H1 (cell line): Measurements from ENCODE around the gene RAPGEF1. TPM values are rescaled to one million over a fixed set of nuclear protein-coding genes. Genes with fewer than 3 reads are reported as not detected.

Experiments
- CTCF ChIA-PET: fragments of 300-600 bp; sonication (Branson Sonifier 250); formaldehyde crosslinking; loops from one replicate; lab custom pipeline; 2021; ENCODE audit not compliant: partially characterized antibody; lab: Charles Lee
- POLR2A ChIA-PET: fragments of 300-600 bp; sonication (Branson Sonifier 250); formaldehyde crosslinking; loops from one replicate; lab custom pipeline; 2021; ENCODE audit warnings: inconsistent platforms; ENCODE audit not compliant: partially characterized antibody; lab: Charles Lee
- DNase-seq, 2 experiments: peaks; one replicate each; pipeline versions ENCODE4 v3.0.0 to v3.0.0-alpha.2; 2010 to 2022; ENCODE audit warnings: low spot score in 2 of 2, low read depth in 1 of 2, mixed read lengths in 1 of 2
- FAIRE-seq: peaks from 2 replicates; lab custom pipeline; 2011; peaks lifted over from hg19 to GRCh38; lab: Jason Lieb, UNC
- H2AFZ ChIP-seq: 2 replicates; pipeline ENCODE4 v1.8.1; 2012; ENCODE audit warnings: low read length, inconsistent platforms
- H2AK5ac ChIP-seq: 2 replicates; pipeline ENCODE4 v1.6.1; 2013; ENCODE audit warnings: low read depth, low read length
- H2BK120ac ChIP-seq: replicated peaks from 2 replicates; pipeline ENCODE3; 2013; ENCODE audit warnings: low read depth, low read length, inconsistent platforms
- H2BK12ac ChIP-seq: 2 replicates; pipeline ENCODE4 v1.6.1; 2013; ENCODE audit warnings: low read depth, low read length
- H2BK15ac ChIP-seq: 2 replicates; pipeline ENCODE4 v1.6.1; 2013; ENCODE audit warnings: low read length
- H2BK20ac ChIP-seq: 2 replicates; pipeline ENCODE4 v1.6.1; 2013; ENCODE audit warnings: low read length
- H2BK5ac ChIP-seq: 2 replicates; pipeline ENCODE4 v1.6.1; 2013; ENCODE audit warnings: low read depth, low read length
- H3K14ac ChIP-seq: 2 replicates; pipeline ENCODE4 v1.6.1; 2013; ENCODE audit warnings: inconsistent platforms; ENCODE audit not compliant: insufficient read length
- H3K18ac ChIP-seq: 2 replicates; pipeline ENCODE4 v1.6.1; 2013; ENCODE audit warnings: low read length; ENCODE audit errors: extremely low read depth
- H3K23ac ChIP-seq: 2 replicates; pipeline ENCODE4 v1.6.1; 2013; ENCODE audit warnings: inconsistent platforms; ENCODE audit not compliant: insufficient read length
- H3K23me2 ChIP-seq: 2 replicates; pipeline ENCODE4 v1.6.1; 2013; ENCODE audit warnings: low read depth, low read length
- H3K27ac ChIP-seq: 2 replicates; pipeline ENCODE4 v1.6.1; 2011; ENCODE audit warnings: low read depth, low read length, inconsistent platforms
- H3K27me3 ChIP-seq, 4 experiments: replicated peaks in 1 of 4; 1 replicate in 1 of 4; 2 replicates in 3 of 4; pipeline versions ENCODE4 v1.6.1 to v1.8.1; 2011 to 2013; ENCODE audit warnings: low read length in 3 of 4, mild to moderate bottlenecking in 3 of 4, inconsistent platforms in 2 of 4, mixed read lengths in 2 of 4, moderate library complexity in 1 of 4; ENCODE audit not compliant: control insufficient read depth in 3 of 4, insufficient read depth in 3 of 4; ENCODE audit errors: extremely low read depth in 1 of 4
- H3K36me3 ChIP-seq, 4 experiments: 2 replicates each; pipeline versions ENCODE4 v1.6.1 to v1.8.1; 2011 to 2013; ENCODE audit warnings: mild to moderate bottlenecking in 4 of 4, low read length in 3 of 4, moderate library complexity in 2 of 4, control low read depth in 1 of 4, inconsistent platforms in 1 of 4; ENCODE audit not compliant: insufficient read depth in 4 of 4, control insufficient read depth in 2 of 4
- H3K4ac ChIP-seq: replicated peaks from 2 replicates; pipeline ENCODE3; 2013; ENCODE audit warnings: low read length, low read depth, mixed read lengths, inconsistent platforms; ENCODE audit not compliant: insufficient read length
- H3K4me1 ChIP-seq, 4 experiments: replicated peaks in 1 of 4; 1 replicate in 1 of 4; 2 replicates in 3 of 4; pipeline versions ENCODE4 v1.6.1 to v1.8.1; 2011 to 2013; ENCODE audit warnings: low read length in 3 of 4, inconsistent platforms in 2 of 4, mixed read lengths in 1 of 4; ENCODE audit not compliant: insufficient read depth in 4 of 4, control insufficient read depth in 3 of 4
- H3K4me2 ChIP-seq, 2 experiments: 2 replicates each; pipeline versions ENCODE4 v1.6.1 to v1.8.1; 2011 to 2013; ENCODE audit warnings: low read depth in 2 of 2, low read length in 2 of 2, control low read depth in 1 of 2, inconsistent platforms in 1 of 2, mild to moderate bottlenecking in 1 of 2; ENCODE audit not compliant: insufficient read depth in 1 of 2
- H3K4me3 ChIP-seq, 4 experiments: fragments of 200-600, 300-600 bp in 1 of 4; sonication (generic), shearing (Covaris generic), sonication (Bioruptor Twin) in 1 of 4; 2 replicates each; pipeline versions ENCODE4 v1.5.1 to v1.8.1; 2011 to 2016; ENCODE audit warnings: low read length in 4 of 4, low read depth in 3 of 4, control low read depth in 2 of 4, inconsistent platforms in 2 of 4, mild to moderate bottlenecking in 2 of 4, mixed read lengths in 1 of 4, moderate library complexity in 1 of 4; ENCODE audit not compliant: insufficient read depth in 2 of 4; ENCODE audit errors: extremely low read depth in 1 of 4
- H3K56ac ChIP-seq: replicated peaks from 2 replicates; pipeline ENCODE3; 2013; ENCODE audit warnings: low read depth, mild to moderate bottlenecking, mixed read lengths, low read length, inconsistent platforms; ENCODE audit not compliant: insufficient read length
- H3K79me1 ChIP-seq: 2 replicates; pipeline ENCODE4 v1.6.1; 2013; ENCODE audit warnings: low read depth, low read length, control low read depth
- H3K79me2 ChIP-seq, 2 experiments: 2 replicates each; pipeline versions ENCODE4 v1.6.1 to v1.8.1; 2012 to 2013; ENCODE audit warnings: low read length in 2 of 2, mild to moderate bottlenecking in 2 of 2, inconsistent platforms in 1 of 2; ENCODE audit not compliant: insufficient read depth in 2 of 2, control insufficient read depth in 1 of 2
- H3K9ac ChIP-seq, 4 experiments: replicated peaks in 1 of 4; 1 replicate in 1 of 4; 2 replicates in 3 of 4; pipeline versions ENCODE4 v1.6.1 to v1.8.1; 2011 to 2013; ENCODE audit warnings: low read depth in 3 of 4, low read length in 3 of 4, control low read depth in 2 of 4, mild to moderate bottlenecking in 2 of 4, moderate library complexity in 2 of 4, inconsistent platforms in 1 of 4; ENCODE audit errors: extremely low read depth in 1 of 4
- H3K9me3 ChIP-seq, 2 experiments: 2 replicates each; pipeline versions ENCODE4 v1.6.1 to v1.8.1; 2012 to 2013; ENCODE audit warnings: mild to moderate bottlenecking in 2 of 2, moderate library complexity in 2 of 2, control low read depth in 1 of 2, inconsistent platforms in 1 of 2, low read depth in 1 of 2, low read length in 1 of 2, mixed read lengths in 1 of 2; ENCODE audit not compliant: insufficient read depth in 2 of 2
- H4K20me1 ChIP-seq, 2 experiments: replicated peaks in 1 of 2; 2 replicates each; pipeline versions ENCODE3 to v1.8.1; 2011 to 2013; ENCODE audit warnings: inconsistent platforms in 2 of 2, low read length in 2 of 2, mild to moderate bottlenecking in 1 of 2; ENCODE audit not compliant: insufficient read depth in 2 of 2, control insufficient read depth in 1 of 2
- H4K5ac ChIP-seq: 2 replicates; pipeline ENCODE4 v1.6.1; 2013; ENCODE audit warnings: low read length, low read depth, mixed read lengths, inconsistent platforms; ENCODE audit not compliant: insufficient read length
- H4K8ac ChIP-seq: 2 replicates; pipeline ENCODE4 v1.8.0; 2013; ENCODE audit warnings: mild to moderate bottlenecking, moderate library complexity, low read length, inconsistent platforms; ENCODE audit not compliant: insufficient read depth; ENCODE audit errors: extremely low read depth
- H4K91ac ChIP-seq: replicated peaks from 2 replicates; pipeline ENCODE3; 2013; ENCODE audit warnings: low read length, mixed read lengths, inconsistent platforms; ENCODE audit not compliant: insufficient read length
- EZH2 ChIP-seq: fragments of 200-600 bp; sonication (generic); IDR thresholded peaks from 2 replicates; pipeline ENCODE4 v1.7.1; 2012; ENCODE audit warnings: low read depth, mild to moderate bottlenecking, moderate library complexity, low read length, inconsistent platforms; ENCODE audit not compliant: severe bottlenecking
- POLR2AphosphoS5 ChIP-seq: IDR thresholded peaks from 2 replicates; pipeline ENCODE4 v1.6.1; 2011; ENCODE audit warnings: low read depth, low read length
- SP2 ChIP-seq: IDR thresholded peaks from 2 replicates; pipeline ENCODE4 v1.6.1; 2012; ENCODE audit warnings: mild to moderate bottlenecking, low read length, inconsistent platforms
- SUZ12 ChIP-seq: fragments of 200-600 bp; sonication (generic); IDR thresholded peaks from 2 replicates; pipeline ENCODE4 v1.6.1; 2012; ENCODE audit warnings: mild to moderate bottlenecking, inconsistent platforms, low read length, moderate library complexity, mixed read lengths
- WGBS, 2 experiments: shearing (Covaris generic) in 1 of 2; methylation state at CpG; one replicate each; pipeline versions ENCODE4 v1.1.6 to v1.1.7; 2013 to 2015; ENCODE audit warnings: low lambda C conversion rate in 2 of 2, mixed read lengths in 2 of 2, inconsistent platforms in 1 of 2, low coverage in 1 of 2, missing lambda C conversion rate in 1 of 2; ENCODE audit not compliant: insufficient replicate concordance in 2 of 2, insufficient coverage in 1 of 2, insufficient read length in 1 of 2; ENCODE audit errors: extremely low coverage in 1 of 2, missing lambda C conversion rate in 1 of 2; 5-methylcytosine and 5-hydroxymethylcytosine counted together
- polyA plus RNA-seq, 7 experiments: library from polyadenylated mRNA; depleted of rRNA in 3 of 7; stranded (reverse) in 5 of 7; unstranded in 2 of 7; fragments of >200 nt in 5 of 7; fragments of 200-250 nt in 2 of 7; gene quantifications; 1 replicate in 5 of 7; 2 replicates in 1 of 7; 4 replicates in 1 of 7; pipeline versions ENCODE4 v1.2.1 to v1.2.3, GENCODE V29; 2011 to 2013; ENCODE audit warnings: missing spikeins in 2 of 7, mixed read lengths in 2 of 7
- total RNA-seq: library from RNA; stranded (reverse); fragmentation: NEBNext Ultra II Directional; extraction: Animal tissue kit (Norgen Biotek cat#: 25700); gene quantifications from 2 replicates; pipeline ENCODE4 v1.2.1, GENCODE V29; 2021
- TF ChIP-seq, protein P1 (sequence below): IDR thresholded peaks from 2 replicates; pipeline ENCODE4 v1.6.1; 2011; ENCODE audit warnings: low read length, improper control_type of control experiment

The RAPGEF1 gene
- total and polyA plus RNA-seq, 2 of the 8 experiments (the other 6 are each of a cell fraction or from before 2014, with no cell fraction given), result 29.7 to 78.9 TPM

DNA sequence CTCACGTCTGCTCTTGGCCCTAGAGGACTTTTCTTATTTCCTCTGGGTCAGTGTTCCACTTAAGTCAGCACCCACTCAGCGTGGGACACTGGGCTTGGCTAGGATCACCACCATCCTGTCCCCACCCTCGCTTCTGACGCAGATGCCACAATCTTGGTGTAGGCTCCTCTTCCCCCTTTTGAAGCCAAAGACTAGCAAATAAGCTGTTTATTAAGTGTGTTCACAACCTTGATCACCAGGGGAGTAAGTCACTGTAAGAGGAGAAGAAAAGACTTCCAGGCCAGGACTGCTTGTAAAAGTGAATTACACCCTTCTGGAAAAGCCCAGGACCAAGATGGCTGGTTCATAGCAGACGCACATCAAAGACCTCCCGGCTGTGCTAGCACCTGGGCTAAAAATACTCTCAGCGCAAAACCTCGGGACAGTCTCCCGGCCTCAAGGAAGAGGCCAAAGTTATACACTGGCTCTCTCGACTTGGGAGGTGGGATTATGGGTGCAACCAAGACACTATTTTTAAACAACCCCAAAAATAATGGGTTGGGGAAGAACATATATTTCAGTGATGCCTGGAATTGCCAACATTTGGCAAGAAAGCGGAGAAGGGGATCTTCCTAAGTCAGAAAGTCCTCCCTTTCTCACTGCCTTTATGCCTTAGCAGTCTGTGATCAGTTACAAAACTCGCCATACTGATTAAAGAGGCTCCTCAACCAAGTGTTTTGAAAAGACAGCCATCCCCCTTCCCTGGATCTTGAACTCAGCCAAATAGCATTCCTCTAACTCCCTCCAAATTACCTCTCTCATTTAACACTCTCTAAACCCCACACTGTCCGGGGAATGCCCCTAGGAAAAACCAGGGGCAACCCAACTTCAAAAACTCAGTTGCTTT is 69.4 kb downstream of the RAPGEF1 start:
- peak overlapping the region; percentile 24; the same call in 1 of the 2 replicates for H3K18ac ChIP-seq
- H3K4me1 ChIP-seq, result peaks cover 16 to 37% (median 25%) of the 10 kb centered on the region in 4 experiments
- H2AK5ac ChIP-seq, result no peak overlapping the region
- FAIRE-seq (no peak), DNase-seq (no peak)
- H2BK12ac ChIP-seq, result peak overlapping the region; percentile 52; the same call in 1 of the 2 replicates
- ChIA-PET CTCF (interaction anchor here (1.0 kb wide), 1 partner anchor 61 kb away, joined by 3 read pairs; no protein-coding TSS in a partner anchor), POLR2A (interaction anchor here (1.7 kb wide), 1 partner anchor 11 kb away, joined by 5 read pairs; no protein-coding TSS in a partner anchor)
- no peak overlapping the region for H2AFZ ChIP-seq
- H3K36me3 ChIP-seq, result no peaks in the 10 kb centered on the region; a peak in 1 of 8 replicates
- H3K4me2 ChIP-seq, result peak overlapping the region in 1 of 2 experiments; percentile 4; a peak in 1 of 4 replicates
- H4K91ac ChIP-seq, result peak overlapping the region; percentile 40
- no peaks in the 10 kb centered on the region for H3K27me3 ChIP-seq
- no peak overlapping the region for H4K5ac ChIP-seq
- 83% methylated on average over 13 of the region's 13 CpGs; no CpG with 5 or more reads in 1 of the 2 experiments for WGBS, 2 experiments
- H4K8ac ChIP-seq, result no peak overlapping the region
- no peak for TF ChIP-seq SP2
- no peak for TF ChIP-seq POLR2AphosphoS5
- no peak for TF ChIP-seq SUZ12
- TF ChIP-seq EZH2, result no peak
- TF ChIP-seq, protein P1, sequence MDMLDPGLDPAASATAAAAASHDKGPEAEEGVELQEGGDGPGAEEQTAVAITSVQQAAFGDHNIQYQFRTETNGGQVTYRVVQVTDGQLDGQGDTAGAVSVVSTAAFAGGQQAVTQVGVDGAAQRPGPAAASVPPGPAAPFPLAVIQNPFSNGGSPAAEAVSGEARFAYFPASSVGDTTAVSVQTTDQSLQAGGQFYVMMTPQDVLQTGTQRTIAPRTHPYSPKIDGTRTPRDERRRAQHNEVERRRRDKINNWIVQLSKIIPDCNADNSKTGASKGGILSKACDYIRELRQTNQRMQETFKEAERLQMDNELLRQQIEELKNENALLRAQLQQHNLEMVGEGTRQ, result no peak
- peak overlapping the region; percentile 27; the same call in 1 of the 2 replicates for H2BK5ac ChIP-seq
- H3K27ac ChIP-seq, result no peak overlapping the region
- H4K20me1 ChIP-seq, result peaks cover 0 to 4% of the 10 kb centered on the region in 2 experiments
- H3K9ac ChIP-seq, result no peak overlapping the region
- H3K23me2 ChIP-seq, result no peaks in the 10 kb centered on the region
- H2BK20ac ChIP-seq, result no peak overlapping the region
- H3K14ac ChIP-seq, result no peak overlapping the region
- no peaks in the 10 kb centered on the region for H3K9me3 ChIP-seq
- no peak overlapping the region for H3K4ac ChIP-seq
- no peak overlapping the region for H3K56ac ChIP-seq
- H3K79me1 ChIP-seq, result peaks cover 2% of the 10 kb centered on the region; the same call in 1 of the 2 replicates
- no peak overlapping the region for H2BK120ac ChIP-seq
- H3K23ac ChIP-seq, result no peak overlapping the region
- no peak overlapping the region; the same call in 1 of the 2 replicates for H2BK15ac ChIP-seq
- no peak overlapping the region for H3K4me3 ChIP-seq
- peaks cover 0 to 56% of the 10 kb centered on the region in 2 experiments; a peak in 2 of 4 replicates for H3K79me2 ChIP-seq
